Prostate gland (tissue), 2 donors: ENCODE data around the gene VCPKMT. TPM values are rescaled to one million over a fixed set of nuclear protein-coding genes. Genes with fewer than 3 reads are reported as not detected.
A peak's percentile ranks its signal among the peaks of the same experiment; 100 is the strongest.

Source experiments
- DNase-seq: peaks from one replicate; pipeline ENCODE4 v3.0.0-alpha.2; 2019; ENCODE audit warnings: low spot score
- H3K27ac ChIP-seq, 2 donors: fragments of 200-600 bp; sonication (generic); 2 replicates each; pipeline ENCODE4 v1.5.1; 2017 to 2019
- H3K27me3 ChIP-seq: fragments of 200-600 bp; sonication (generic); replicated peaks from 2 replicates; pipeline ENCODE4 v1.5.1; 2019; ENCODE audit not compliant: insufficient read depth
- H3K36me3 ChIP-seq, 2 donors: fragments of 200-600 bp; sonication (generic); 1 replicate in 1 of 2; 2 replicates in 1 of 2; pipeline versions ENCODE4 v1.5.1 to v1.8.1; 2017 to 2019
- H3K4me1 ChIP-seq: fragments of 200-600 bp; sonication (generic); replicated peaks from 2 replicates; pipeline ENCODE4 v1.5.1; 2019
- H3K4me3 ChIP-seq, 2 donors: fragments of 200-600 bp; sonication (generic); 2 replicates each; pipeline ENCODE4 v1.5.1; 2017 to 2019
- H3K9me3 ChIP-seq: fragments of 200-600 bp; sonication (generic); 2 replicates; pipeline ENCODE4 v1.5.1; 2017
- POLR2A ChIP-seq: fragments of 450-650 bp; IDR thresholded peaks from one replicate; pipeline ENCODE4 v1.6.1; 2016; ENCODE audit warnings: antibody characterized with exemption, mild to moderate bottlenecking
- POLR2AphosphoS5 ChIP-seq: sonication (generic); formaldehyde crosslinking; IDR thresholded peaks from one replicate; pipeline ENCODE4 v1.6.1; 2017; ENCODE audit warnings: antibody characterized with exemption
- WGBS: methylation state at CpG from one replicate; pipeline ENCODE4 v1.1.5; 2018; 5-methylcytosine and 5-hydroxymethylcytosine counted together
- intact Hi-C: fragments of 100-400 bp; cut with DNase I; formaldehyde crosslinking; loops from one replicate; pipeline ENCODE4 v1.14.2; 2022
- total RNA-seq, 2 donors: library from RNA; depleted of rRNA; stranded (reverse); fragments of >200 nt; gene quantifications; one replicate each; pipeline ENCODE4 v1.1.0, GENCODE V29; 2016
- TF ChIP-seq, protein P1 (sequence below), 4 experiments: fragments of 200-600 bp in 2 of 4; fragments of 450-650 bp in 2 of 4; sonication (generic) in 2 of 4; IDR thresholded peaks; 1 replicate in 3 of 4; 2 replicates in 1 of 4; pipeline ENCODE4 v1.5.1; 2016 to 2019; ENCODE audit warnings: antibody characterized with exemption in 4 of 4, mild to moderate bottlenecking in 2 of 4, moderate library complexity in 2 of 4

VCPKMT gene
- total RNA-seq, 2 donors from 2014 or later: 6.1 to 6.4 TPM

DNA sequence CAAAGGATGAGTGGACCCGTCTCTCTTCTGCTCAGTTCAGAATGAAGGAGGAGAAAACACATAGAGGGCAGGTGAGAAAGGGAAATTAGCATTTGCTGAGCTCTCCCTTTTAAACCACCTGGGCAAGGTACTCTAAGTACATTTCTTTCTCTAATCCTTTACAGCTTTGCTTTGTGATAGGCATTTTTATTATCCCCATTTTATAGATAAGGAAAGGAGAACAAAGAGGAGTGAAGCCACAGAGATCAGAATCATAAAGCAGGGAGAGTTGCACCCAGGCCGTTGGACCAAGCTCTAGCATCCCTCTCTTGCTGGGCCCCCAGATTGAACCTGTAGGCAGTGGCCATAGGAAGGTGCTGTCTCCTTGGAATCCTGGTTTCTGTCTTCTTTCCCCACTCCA is 47.0 kb downstream of the VCPKMT start:
- Histone ChIP-seq H3K36me3 (no peaks in the 10 kb centered on the region), H3K4me3 (no peak overlapping the region), H3K4me1 (no peaks in the 10 kb centered on the region), H3K27me3 (no peaks in the 10 kb centered on the region), H3K9me3 (no peaks in the 10 kb centered on the region), H3K27ac (no peak overlapping the region)
- intact Hi-C loops: no loop called here
- WGBS: 36% methylated on average over 2 of the region's 2 CpGs
- no peak for TF ChIP-seq POLR2A
- no peak for TF ChIP-seq POLR2AphosphoS5
- TF ChIP-seq, protein P1, sequence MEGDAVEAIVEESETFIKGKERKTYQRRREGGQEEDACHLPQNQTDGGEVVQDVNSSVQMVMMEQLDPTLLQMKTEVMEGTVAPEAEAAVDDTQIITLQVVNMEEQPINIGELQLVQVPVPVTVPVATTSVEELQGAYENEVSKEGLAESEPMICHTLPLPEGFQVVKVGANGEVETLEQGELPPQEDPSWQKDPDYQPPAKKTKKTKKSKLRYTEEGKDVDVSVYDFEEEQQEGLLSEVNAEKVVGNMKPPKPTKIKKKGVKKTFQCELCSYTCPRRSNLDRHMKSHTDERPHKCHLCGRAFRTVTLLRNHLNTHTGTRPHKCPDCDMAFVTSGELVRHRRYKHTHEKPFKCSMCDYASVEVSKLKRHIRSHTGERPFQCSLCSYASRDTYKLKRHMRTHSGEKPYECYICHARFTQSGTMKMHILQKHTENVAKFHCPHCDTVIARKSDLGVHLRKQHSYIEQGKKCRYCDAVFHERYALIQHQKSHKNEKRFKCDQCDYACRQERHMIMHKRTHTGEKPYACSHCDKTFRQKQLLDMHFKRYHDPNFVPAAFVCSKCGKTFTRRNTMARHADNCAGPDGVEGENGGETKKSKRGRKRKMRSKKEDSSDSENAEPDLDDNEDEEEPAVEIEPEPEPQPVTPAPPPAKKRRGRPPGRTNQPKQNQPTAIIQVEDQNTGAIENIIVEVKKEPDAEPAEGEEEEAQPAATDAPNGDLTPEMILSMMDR (IDR thresholded peaks at IDR 0.05): no peak
- DNase-seq: no peak

DNA sequence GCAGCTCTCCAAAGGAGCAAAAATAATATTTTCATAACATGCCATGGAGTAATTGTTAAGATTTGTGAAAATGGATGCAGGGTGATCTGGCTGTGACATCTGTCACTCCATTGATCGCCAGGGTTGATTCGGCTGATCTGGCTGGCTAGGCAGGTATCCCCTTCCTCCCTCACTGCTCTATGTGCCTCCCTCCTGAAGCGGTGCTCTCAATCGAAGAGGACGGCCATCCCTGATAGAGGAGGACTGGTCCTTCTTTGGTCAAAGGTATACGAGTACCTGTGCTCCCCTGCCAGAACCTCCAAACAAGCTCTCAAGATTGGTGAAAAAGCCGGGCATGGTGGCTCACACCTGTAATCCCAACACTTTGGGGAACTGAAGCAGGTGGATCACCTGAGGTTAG is 47.9 kb downstream of the VCPKMT start:
- Histone ChIP-seq H3K27me3 (no peaks in the 10 kb centered on the region), H3K36me3 (no peaks in the 10 kb centered on the region), H3K9me3 (no peaks in the 10 kb centered on the region), H3K4me3 (no peak overlapping the region), H3K27ac (no peak overlapping the region), H3K4me1 (no peaks in the 10 kb centered on the region)
- 95% methylated on average over 7 of the region's 7 CpGs for WGBS
- intact Hi-C loops: no loop called here
- DNase-seq: no peak
- TF ChIP-seq POLR2A (no peak), POLR2AphosphoS5 (no peak)
- TF ChIP-seq, protein P1 (IDR thresholded peaks at IDR 0.05): no peak

DNA sequence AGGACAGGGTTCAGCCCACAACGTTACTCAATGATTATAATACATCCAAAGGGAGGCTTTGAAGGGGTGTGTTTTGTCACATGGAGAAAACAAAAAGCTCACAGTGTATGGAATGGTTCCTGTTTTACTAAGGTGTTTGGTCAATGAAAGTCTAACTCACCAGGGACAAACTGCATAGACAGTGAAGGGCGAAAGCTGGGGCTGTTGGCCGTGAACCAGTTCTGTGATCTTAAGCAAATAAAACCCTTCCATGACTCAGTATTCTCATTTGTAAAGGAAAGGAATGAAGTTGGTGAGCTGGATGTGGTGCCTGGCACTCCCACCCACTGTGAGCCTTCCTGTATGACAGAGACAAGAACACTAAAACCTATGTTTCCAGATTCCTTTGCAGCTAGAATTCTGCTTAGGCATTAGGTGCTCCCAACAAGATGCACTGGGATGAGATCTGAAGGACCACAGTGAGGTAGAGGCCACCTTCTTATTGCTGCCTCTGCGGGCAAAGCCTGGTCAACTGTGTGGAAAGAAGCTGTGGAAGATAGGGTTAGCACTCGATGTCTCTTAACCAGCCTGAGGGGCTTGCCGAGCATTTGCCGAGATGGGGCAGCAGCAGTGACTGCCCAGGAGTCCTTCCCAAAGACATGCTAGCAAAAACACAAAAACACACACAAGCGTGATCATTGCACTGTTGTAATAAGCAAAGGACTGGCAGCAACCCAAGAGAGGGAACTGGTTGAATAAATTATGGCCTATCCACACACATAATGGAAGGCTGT is 48.5 kb downstream of the VCPKMT start:
- H3K9me3 ChIP-seq: no peaks in the 10 kb centered on the region
- no peak for DNase-seq
- H3K4me1 ChIP-seq: no peaks in the 10 kb centered on the region
- no peaks in the 10 kb centered on the region for H3K36me3 ChIP-seq
- H3K27ac ChIP-seq: no peak overlapping the region
- H3K27me3 ChIP-seq: no peaks in the 10 kb centered on the region
- TF ChIP-seq POLR2AphosphoS5: peak; percentile 12
- TF ChIP-seq, protein P1 (IDR thresholded peaks at IDR 0.05): no peak
- intact Hi-C loops: no loop called here
- 71% methylated on average over 8 of the region's 8 CpGs for WGBS
- no peak overlapping the region for H3K4me3 ChIP-seq

DNA sequence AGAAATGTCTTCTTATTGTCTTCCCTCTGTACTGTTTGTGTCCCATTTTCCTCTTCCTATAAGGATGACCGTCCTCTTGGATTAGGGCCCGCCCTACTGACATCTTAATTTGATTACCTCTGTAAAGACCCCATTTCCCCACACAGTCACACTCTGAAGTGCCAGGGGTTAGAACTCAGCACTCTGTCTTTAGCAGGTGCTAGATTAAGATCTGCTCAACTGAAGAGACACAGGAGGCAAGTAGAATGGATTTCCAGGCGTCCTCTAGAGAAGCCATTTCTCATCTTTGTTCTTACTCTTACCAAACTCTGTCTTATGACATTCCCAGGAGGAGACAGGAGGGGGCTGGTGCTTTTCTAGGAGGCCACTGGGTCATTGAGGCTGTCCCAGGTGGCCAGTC is 50.8 kb downstream of the VCPKMT start:
- no peak for DNase-seq
- H3K27ac ChIP-seq: no peak overlapping the region
- H3K36me3 ChIP-seq: no peaks in the 10 kb centered on the region
- WGBS: 74% methylated on average over 3 of the region's 3 CpGs
- intact Hi-C loops: no loop called here
- no peak for TF ChIP-seq POLR2AphosphoS5
- TF ChIP-seq, protein P1 (IDR thresholded peaks at IDR 0.05): no peak
- no peak for TF ChIP-seq POLR2A
- H3K27me3 ChIP-seq: no peaks in the 10 kb centered on the region
- no peak overlapping the region for H3K4me3 ChIP-seq
- peaks cover 5% of the 10 kb centered on the region for H3K4me1 ChIP-seq
- no peaks in the 10 kb centered on the region for H3K9me3 ChIP-seq

DNA sequence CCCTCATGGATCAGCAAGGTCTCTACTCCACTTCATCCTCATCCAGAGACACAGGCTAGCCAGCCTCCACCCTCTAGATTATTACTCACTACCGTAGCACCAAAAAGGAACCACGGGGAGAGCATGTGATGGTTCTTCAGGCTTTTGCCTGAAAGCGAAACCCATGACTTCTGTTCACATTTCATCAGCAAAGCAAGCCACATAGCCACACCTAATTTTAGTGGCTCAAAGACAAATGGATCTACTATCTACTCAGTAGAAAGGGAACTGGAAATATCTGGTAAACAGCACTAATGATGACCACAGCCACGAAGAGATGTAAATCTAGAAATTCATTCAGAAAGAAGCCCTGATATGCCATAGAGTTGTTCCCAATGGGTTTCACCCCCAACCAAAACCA is 51.4 kb downstream of the VCPKMT start:
- TF ChIP-seq POLR2AphosphoS5: peak; percentile 7
- no peak for TF ChIP-seq POLR2A
- DNase-seq: no peak
- Histone ChIP-seq H3K27me3 (no peaks in the 10 kb centered on the region), H3K27ac (no peak overlapping the region), H3K4me1 (peaks cover 10% of the 10 kb centered on the region), H3K36me3 (no peaks in the 10 kb centered on the region), H3K4me3 (no peak overlapping the region), H3K9me3 (no peaks in the 10 kb centered on the region)
- intact Hi-C loops: no loop called here
- 80% methylated on average over 4 of the region's 4 CpGs for WGBS
